ENCODE data around the gene CREBBP. TPM values are rescaled to one million over a fixed set of nuclear protein-coding genes. Genes with fewer than 3 reads are reported as not detected.
"Not testable (repeated sequence)": the region's sequence is repeated elsewhere in the genome, so short reads cannot be mapped to it uniquely, and the experiment has no call there.

CREBBP gene
- total and polyA plus RNA-seq, 5 donors = 19.0 to 46.4 (median 38.0) TPM

DNA sequence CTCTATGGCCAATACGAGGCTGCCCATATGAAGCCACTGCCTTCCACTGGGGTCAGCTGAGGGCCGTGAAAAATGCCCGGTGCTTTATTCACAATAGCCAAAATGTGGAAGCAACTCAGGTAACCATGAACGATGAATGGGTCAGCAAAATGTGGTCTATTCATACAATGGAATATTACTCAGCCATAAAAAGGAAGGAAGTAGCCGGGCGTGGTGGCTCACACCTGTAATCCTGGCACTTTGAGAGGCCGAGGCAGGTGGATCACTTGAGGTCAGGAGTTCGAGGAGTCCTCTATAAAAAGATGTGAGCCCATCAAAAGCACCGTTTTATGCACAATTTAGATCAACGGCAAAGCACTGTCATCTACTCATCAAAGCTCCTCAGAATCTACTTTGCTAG lies 158.0 kb downstream of the CREBBP start:
- Histone ChIP-seq H3K4me1 (ENCODE audit: control insufficient read depth, insufficient read depth, low read length) (no peaks in the 10 kb centered on the region), H3K27ac (ENCODE audit: low read length) (no peak overlapping the region), H3K27me3 (ENCODE audit: control insufficient read depth, insufficient read depth) (no peaks in the 10 kb centered on the region), H3K9me3 (ENCODE audit: control insufficient read depth, low read length) (no peaks in the 10 kb centered on the region), H3K4me3 (ENCODE audit: low read length) (no peak overlapping the region)
- 92% methylated on average over 10 of the region's 10 CpGs for WGBS
- DNase-seq = no peak
- intact Hi-C loops (cut with DNase I) = no loop called here
- ATAC-seq = no peak

- no peak for ATAC-seq
- intact Hi-C loops (cut with DNase I) = no loop called here
- no peaks in the 10 kb centered on the region for H3K9me3 ChIP-seq (ENCODE audit: control insufficient read depth, low read length)
Observed at GRCh38 chr16:3720418-3720817, 160.1 kb downstream of the CREBBP start.

GRCh38 chr16:3718628-3719027 lies 161.9 kb downstream of the CREBBP start:
- Histone ChIP-seq H3K4me1 (ENCODE audit: control insufficient read depth, insufficient read depth, low read length) (no peaks in the 10 kb centered on the region), H3K9me3 (ENCODE audit: control insufficient read depth, low read length) (no peaks in the 10 kb centered on the region), H3K27ac (ENCODE audit: low read length) (no peak overlapping the region), H3K4me3 (ENCODE audit: low read length) (no peak overlapping the region), H3K27me3 (ENCODE audit: control insufficient read depth, insufficient read depth) (no peaks in the 10 kb centered on the region)
- intact Hi-C loops (cut with DNase I) = loop anchor here in 1 of 4 donors (10.0 kb wide), 1 partner anchor 156 kb away; no protein-coding TSS in a partner anchor
- 96% methylated on average over 10 of the region's 10 CpGs for WGBS
- DNase-seq (no peak), ATAC-seq (no peak)

More at GRCh38 chr16:3720418-3720817, 160.1 kb downstream of the CREBBP start:
- H3K27ac ChIP-seq (ENCODE audit: low read length) = no peak overlapping the region
- H3K4me1 ChIP-seq (ENCODE audit: control insufficient read depth, insufficient read depth, low read length) = no peaks in the 10 kb centered on the region
- H3K4me3 ChIP-seq (ENCODE audit: low read length) = no peak overlapping the region
- H3K27me3 ChIP-seq (ENCODE audit: control insufficient read depth, insufficient read depth) = no peaks in the 10 kb centered on the region
- WGBS = 62% methylated on average over 11 of the region's 11 CpGs
- no peak for DNase-seq

GRCh38 chr16:3718019-3718391 lies 162.5 kb downstream of the CREBBP start:
- 27% methylated on average over 5 of the region's 5 CpGs for WGBS
- DNase-seq (no peak), ATAC-seq (no peak)
- intact Hi-C loops (cut with DNase I) = loop anchor here in 1 of 4 donors (10.0 kb wide), 1 partner anchor 157 kb away; no protein-coding TSS in a partner anchor
- Histone ChIP-seq H3K4me3 (ENCODE audit: low read length) (peak overlapping the region; percentile 67), H3K4me1 (ENCODE audit: control insufficient read depth, insufficient read depth, low read length) (no peaks in the 10 kb centered on the region), H3K9me3 (ENCODE audit: control insufficient read depth, low read length) (no peaks in the 10 kb centered on the region), H3K27ac (ENCODE audit: low read length) (peak overlapping the region; percentile 65), H3K27me3 (ENCODE audit: control insufficient read depth, insufficient read depth) (no peaks in the 10 kb centered on the region)

- intact Hi-C loops (cut with DNase I) = loop anchor here in 1 of 4 donors (10.0 kb wide), 1 partner anchor 157 kb away; no protein-coding TSS in a partner anchor
- under 1% methylated on average over 95 of the region's 95 CpGs for WGBS
Observed at GRCh38 chr16:3717235-3718018, 163.1 kb downstream of the CREBBP start, which contains the start of gene TRAP1. TSS of gene TRAP1 (minus strand) at chr16:3717524. CDS start at chr16:3717508, 16 bp downstream.

GRCh38 chr16:3716831-3717234 lies 163.7 kb downstream of the CREBBP start:
- DNase-seq (peak in 1 of 3 donors; percentile 54), ATAC-seq (peak; percentile 9 to 17)
- WGBS = under 1% methylated on average over 34 of the region's 34 CpGs
- Histone ChIP-seq H3K27ac (ENCODE audit: low read length) (peak overlapping the region; percentile 19), H3K27me3 (ENCODE audit: control insufficient read depth, insufficient read depth) (no peaks in the 10 kb centered on the region), H3K4me1 (ENCODE audit: control insufficient read depth, insufficient read depth, low read length) (no peaks in the 10 kb centered on the region), H3K4me3 (ENCODE audit: low read length) (peak overlapping the region; percentile 67), H3K9me3 (ENCODE audit: control insufficient read depth, low read length) (no peaks in the 10 kb centered on the region)
- intact Hi-C loops (cut with DNase I) = loop anchor here in 1 of 4 donors (10.0 kb wide), 1 partner anchor 158 kb away; no protein-coding TSS in a partner anchor

More at GRCh38 chr16:3717235-3718018, 163.1 kb downstream of the CREBBP start, which contains the start of gene TRAP1:
- DNase-seq (peak; percentile 91 to 97 (median 97)), ATAC-seq (peak; percentile 97)
- no peaks in the 10 kb centered on the region for H3K9me3 ChIP-seq (ENCODE audit: control insufficient read depth, low read length)
- H3K27ac ChIP-seq (ENCODE audit: low read length) = peak within 1 kb of the TSS; percentile 65
- H3K4me3 ChIP-seq (ENCODE audit: low read length) = peak within 1 kb of the TSS; percentile 67
- no peaks in the 10 kb centered on the region for H3K4me1 ChIP-seq (ENCODE audit: control insufficient read depth, insufficient read depth, low read length)
- no peaks in the 10 kb centered on the region for H3K27me3 ChIP-seq (ENCODE audit: control insufficient read depth, insufficient read depth)

- intact Hi-C loops (cut with DNase I) = loop anchor here in 1 of 4 donors (10.0 kb wide), 1 partner anchor 159 kb away; no protein-coding TSS in a partner anchor
- ATAC-seq = no peak
- H3K4me3 ChIP-seq (ENCODE audit: low read length) = no peak overlapping the region
- H3K9me3 ChIP-seq (ENCODE audit: control insufficient read depth, low read length) = no peaks in the 10 kb centered on the region
- no peaks in the 10 kb centered on the region for H3K27me3 ChIP-seq (ENCODE audit: control insufficient read depth, insufficient read depth)
- 93% methylated on average over 7 of the region's 7 CpGs for WGBS
- H3K27ac ChIP-seq (ENCODE audit: low read length) = no peak overlapping the region
- DNase-seq = no peak
- no peaks in the 10 kb centered on the region for H3K4me1 ChIP-seq (ENCODE audit: control insufficient read depth, insufficient read depth, low read length)
Observed at GRCh38 chr16:3715430-3715829, 165.1 kb downstream of the CREBBP start.

- not testable (repeated sequence) for H3K9me3 ChIP-seq (ENCODE audit: control insufficient read depth, low read length); ATAC-seq; H3K27me3 ChIP-seq (ENCODE audit: control insufficient read depth, insufficient read depth); DNase-seq; H3K4me1 ChIP-seq (ENCODE audit: control insufficient read depth, insufficient read depth, low read length); H3K4me3 ChIP-seq (ENCODE audit: low read length); H3K27ac ChIP-seq (ENCODE audit: low read length)
- WGBS = 97% methylated on average over 10 of the region's 10 CpGs
- intact Hi-C loops (cut with DNase I) = loop anchor here in 1 of 4 donors (10.0 kb wide), 1 partner anchor 160 kb away; no protein-coding TSS in a partner anchor
Observed at GRCh38 chr16:3714378-3714777, 166.1 kb downstream of the CREBBP start.

GRCh38 chr16:3713587-3714242 lies 166.8 kb downstream of the CREBBP start:
- 73% methylated on average over 15 of the region's 15 CpGs for WGBS
- ATAC-seq = peak; percentile 18 to 44
- intact Hi-C loops (cut with DNase I) = loop anchor here in 1 of 4 donors (10.0 kb wide), 1 partner anchor 161 kb away; no protein-coding TSS in a partner anchor
- H3K9me3 ChIP-seq (ENCODE audit: control insufficient read depth, low read length) = no peaks in the 10 kb centered on the region
- no peaks in the 10 kb centered on the region for H3K4me1 ChIP-seq (ENCODE audit: control insufficient read depth, insufficient read depth, low read length)
- DNase-seq = peak in 1 of 3 donors; percentile 60
- H3K4me3 ChIP-seq (ENCODE audit: low read length) = no peak overlapping the region
- peak overlapping the region; percentile 51 for H3K27ac ChIP-seq (ENCODE audit: low read length)
- no peaks in the 10 kb centered on the region for H3K27me3 ChIP-seq (ENCODE audit: control insufficient read depth, insufficient read depth)

DNA sequence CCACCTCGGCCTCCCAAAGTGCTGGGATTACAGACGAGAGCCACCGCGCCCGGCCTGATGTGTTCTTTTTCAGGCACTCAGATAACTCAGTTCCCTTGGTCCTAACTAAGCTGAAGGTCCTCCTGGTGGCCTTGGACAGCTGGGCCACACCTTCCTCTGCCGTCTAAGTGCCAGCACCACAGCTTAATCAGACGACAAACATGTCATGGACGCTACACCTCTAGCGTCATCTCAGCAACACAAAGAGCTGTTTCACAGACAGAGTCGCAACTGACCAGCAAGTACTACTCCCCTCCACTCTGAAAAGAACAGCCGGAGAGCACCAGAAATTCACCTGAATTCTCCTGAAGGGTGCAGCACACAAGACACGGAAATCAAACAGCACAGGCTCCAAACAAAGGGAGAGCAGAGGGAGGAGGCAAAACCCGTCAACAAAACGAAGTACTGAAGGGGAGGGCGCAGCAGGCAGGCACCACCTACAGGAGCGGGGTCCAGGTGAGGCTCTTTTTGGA lies 167.6 kb downstream of the CREBBP start:
- Histone ChIP-seq H3K4me3 (ENCODE audit: low read length) (no peak overlapping the region), H3K4me1 (ENCODE audit: control insufficient read depth, insufficient read depth, low read length) (no peaks in the 10 kb centered on the region), H3K27me3 (ENCODE audit: control insufficient read depth, insufficient read depth) (no peaks in the 10 kb centered on the region), H3K27ac (ENCODE audit: low read length) (peak overlapping the region; percentile 51), H3K9me3 (ENCODE audit: control insufficient read depth, low read length) (no peaks in the 10 kb centered on the region)
- WGBS = 82% methylated on average over 16 of the region's 16 CpGs
- intact Hi-C loops (cut with DNase I) = loop anchor here in 1 of 4 donors (10.0 kb wide), 1 partner anchor 162 kb away; no protein-coding TSS in a partner anchor
- DNase-seq (no peak), ATAC-seq (no peak)
